WTC11 (cell line): ENCODE measurements around the gene EIF4G3. TPM values are rescaled to one million over a fixed set of nuclear protein-coding genes. Genes with fewer than 3 reads are reported as not detected.

ENCODE experiments used
- AFF4 ChIP-seq: sonication (generic); formaldehyde crosslinking; IDR thresholded peaks from 2 replicates; pipeline ENCODE4 v1.8.1; 2023; ENCODE audit warnings: mild to moderate bottlenecking, missing genetic modification reagents, borderline replicate concordance
- ARID4B ChIP-seq: sonication (generic); formaldehyde crosslinking; IDR thresholded peaks from 2 replicates; pipeline ENCODE4 v1.8.0; 2023; ENCODE audit warnings: missing genetic modification reagents, mild to moderate bottlenecking, borderline replicate concordance
- ERG ChIP-seq: fragments of 250-450 bp; sonication (Bioruptor Pico); IDR thresholded peaks from 2 replicates; pipeline ENCODE4 v1.8.0; 2021; ENCODE audit warnings: mild to moderate bottlenecking
- GABPB1 ChIP-seq: sonication (generic); formaldehyde crosslinking; IDR thresholded peaks from 2 replicates; pipeline ENCODE4 v1.8.1; 2023; ENCODE audit warnings: mild to moderate bottlenecking, missing genetic modification reagents
- GRHL2 ChIP-seq: fragments of 250-450 bp; sonication (Bioruptor Pico); IDR thresholded peaks from 2 replicates; pipeline ENCODE4 v1.8.0; 2022; ENCODE audit warnings: mild to moderate bottlenecking, moderate library complexity; ENCODE audit not compliant: insufficient replicate concordance, severe bottlenecking
- KAT7 ChIP-seq: sonication (generic); formaldehyde crosslinking; IDR thresholded peaks from 2 replicates; pipeline ENCODE4 v1.8.1; 2023; ENCODE audit warnings: missing genetic modification reagents, mild to moderate bottlenecking, borderline replicate concordance
- NR1H2 ChIP-seq: sonication (generic); formaldehyde crosslinking; IDR thresholded peaks from 2 replicates; pipeline ENCODE4 v1.9.0; 2021; ENCODE audit warnings: mild to moderate bottlenecking, moderate library complexity, missing genetic modification reagents
- NR3C1 ChIP-seq: sonication (generic); formaldehyde crosslinking; conservative IDR thresholded peaks from 2 replicates; pipeline ENCODE4 v1.8.1; 2023; ENCODE audit warnings: low read depth, mild to moderate bottlenecking, missing genetic modification reagents
- OVOL2 ChIP-seq: fragments of 250-450 bp; sonication (Bioruptor Pico); IDR thresholded peaks from 2 replicates; pipeline ENCODE4 v1.9.0; 2021; ENCODE audit warnings: mild to moderate bottlenecking, borderline replicate concordance
- PRDM15 ChIP-seq: sonication (generic); formaldehyde crosslinking; IDR thresholded peaks from 2 replicates; pipeline ENCODE4 v1.8.0; 2022; ENCODE audit warnings: missing genetic modification reagents
- PRRX2 ChIP-seq: fragments of 250-450 bp; sonication (Bioruptor Pico); IDR thresholded peaks from 2 replicates; pipeline ENCODE4 v1.8.0; 2021; ENCODE audit warnings: mild to moderate bottlenecking
- TEAD1 ChIP-seq: sonication (generic); formaldehyde crosslinking; IDR thresholded peaks from 2 replicates; pipeline ENCODE4 v1.8.0; 2022; ENCODE audit warnings: mild to moderate bottlenecking, missing genetic modification reagents
- ZNF121 ChIP-seq: sonication (generic); formaldehyde crosslinking; IDR thresholded peaks from 2 replicates; pipeline ENCODE4 v1.8.0; 2023; ENCODE audit warnings: missing genetic modification reagents
- ZNF138 ChIP-seq: sonication (generic); formaldehyde crosslinking; conservative IDR thresholded peaks from 2 replicates; pipeline ENCODE4 v1.8.1; 2022; ENCODE audit warnings: mild to moderate bottlenecking, moderate library complexity, missing genetic modification reagents
- ZNF416 ChIP-seq: fragments of 250-450 bp; sonication (Bioruptor Pico); IDR thresholded peaks from 2 replicates; pipeline ENCODE4 v1.9.0; 2021; ENCODE audit warnings: mild to moderate bottlenecking, inconsistent platforms
- ZNF532 ChIP-seq: fragments of 250-450 bp; sonication (Bioruptor Pico); IDR thresholded peaks from 2 replicates; pipeline ENCODE4 v1.9.0; 2021; ENCODE audit warnings: mild to moderate bottlenecking, borderline replicate concordance
- total RNA-seq: library from RNA; stranded (reverse); gene quantifications from 3 replicates; pipeline ENCODE4 v1.2.3, GENCODE V29; 2021

The EIF4G3 gene
- total RNA-seq, 1 experiment from 2014 or later, result 77.7 TPM

- TF ChIP-seq ARID4B (CRISPR knock-in tag), result no peak
- no peak for TF ChIP-seq KAT7 (CRISPR knock-in tag)
- no peak for TF ChIP-seq OVOL2 (CRISPR knock-in tag)
- TF ChIP-seq GABPB1 (CRISPR knock-in tag), result no peak
- no peak for TF ChIP-seq GRHL2 (CRISPR knock-in tag)
- no peak for TF ChIP-seq TEAD1 (CRISPR knock-in tag)
- no peak for TF ChIP-seq PRDM15 (CRISPR knock-in tag)
- TF ChIP-seq NR3C1, result no peak
- TF ChIP-seq AFF4 (CRISPR knock-in tag), result no peak
- no peak for TF ChIP-seq ZNF416 (CRISPR knock-in tag)
- TF ChIP-seq NR1H2 (CRISPR knock-in tag), result no peak
- no peak for TF ChIP-seq ZNF121 (CRISPR knock-in tag)
- TF ChIP-seq ZNF532, result no peak
- no peak for TF ChIP-seq ZNF138 (CRISPR knock-in tag)
- no peak for TF ChIP-seq PRRX2 (CRISPR knock-in tag)
- no peak for TF ChIP-seq ERG
- TF ChIP-seq, all 79 proteins: peak for 0
These were observed 109.0 kb downstream of the EIF4G3 start (continued) for GRCh38 chr1:21067551-21068227.
